ENCODE results near the gene TMEM205. TPM values are rescaled to one million over a fixed set of nuclear protein-coding genes. Genes with fewer than 3 reads are reported as not detected.
"Not testable (repeated sequence)": the region's sequence is repeated elsewhere in the genome, so short reads cannot be mapped to it uniquely, and the experiment has no call there.

Gene TMEM205
- total and polyA plus RNA-seq, 9 donors, result 40.1 to 53.6 (median 45.6) TPM

- Histone ChIP-seq H3K27ac (ENCODE audit: low read length) (no peak overlapping the region), H3K4me3 (ENCODE audit: low read length) (no peak overlapping the region), H3K4me1 (ENCODE audit: control insufficient read depth, insufficient read depth, low read length) (peaks cover 20% of the 10 kb centered on the region), H3K9me3 (replicated peaks; ENCODE audit: control insufficient read depth, low read depth, low read length) (no peaks in the 10 kb centered on the region), H3K36me3 (ENCODE audit: control insufficient read depth, insufficient read depth, low read length) (peaks cover 16% of the 10 kb centered on the region), H3K27me3 (ENCODE audit: control insufficient read depth, insufficient read depth, low read length) (peaks cover 12% of the 10 kb centered on the region)
- WGBS (ENCODE audit: insufficient coverage), result 80% methylated on average over 8 of the region's 11 CpGs
- no peak for DNase-seq
These were observed 13.4 kb upstream of the TMEM205 start for GRCh38 chr19:11359421-11359820.

DNA sequence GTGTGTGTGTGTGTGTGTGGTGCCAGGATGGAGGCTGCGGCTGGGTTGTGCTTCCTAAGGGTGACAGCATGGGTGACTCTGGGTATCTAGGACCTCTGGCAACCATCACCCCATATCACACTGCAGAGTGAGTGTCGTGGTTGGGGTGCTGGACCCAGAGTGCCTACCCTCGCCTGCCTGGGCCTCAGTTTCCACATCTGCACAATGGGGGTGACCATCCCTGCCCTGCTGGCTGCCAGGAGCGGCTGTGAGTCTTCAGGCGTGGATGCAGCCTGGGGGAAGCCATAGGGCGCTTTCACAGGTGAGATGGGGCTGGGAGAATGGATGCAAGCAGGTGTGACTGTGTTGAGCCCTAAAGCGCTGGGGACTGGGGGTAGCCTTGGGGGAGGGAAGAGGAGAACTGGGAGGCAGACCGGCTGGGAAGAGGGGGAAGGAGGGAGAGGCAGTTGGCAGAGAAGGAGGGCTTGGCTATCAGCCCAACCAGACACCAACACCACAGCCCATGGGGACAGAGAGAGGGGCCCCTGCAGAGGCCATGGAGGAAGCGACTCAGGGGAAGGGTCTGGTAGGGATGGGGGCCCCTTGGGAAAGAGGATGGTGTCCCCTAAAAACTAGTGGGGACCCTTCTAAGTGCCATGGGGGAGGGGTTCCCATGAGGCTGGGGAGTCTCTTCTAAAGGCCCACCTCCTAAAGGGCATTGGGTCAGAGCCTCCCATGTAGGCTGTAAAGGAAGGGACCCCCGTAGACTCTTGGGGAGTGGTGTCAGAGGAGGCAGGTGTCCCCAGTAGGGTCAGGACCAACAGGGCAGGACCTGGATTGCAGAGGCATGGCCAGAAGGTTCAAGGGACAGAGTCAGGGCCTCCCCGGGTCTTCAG lies 10.8 kb upstream of the TMEM205 start:
- no peak overlapping the region for H3K27ac ChIP-seq (ENCODE audit: low read length)
- H3K4me1 ChIP-seq (ENCODE audit: control insufficient read depth, insufficient read depth, low read length), result peaks cover 20% of the 10 kb centered on the region
- H3K27me3 ChIP-seq (ENCODE audit: control insufficient read depth, insufficient read depth, low read length), result peaks cover 13% of the 10 kb centered on the region
- no peak for DNase-seq
- 87% methylated on average over 6 of the region's 11 CpGs for WGBS (ENCODE audit: insufficient coverage)
- H3K4me3 ChIP-seq (ENCODE audit: low read length), result no peak overlapping the region
- peaks cover 7% of the 10 kb centered on the region for H3K36me3 ChIP-seq (ENCODE audit: control insufficient read depth, insufficient read depth, low read length)
- no peaks in the 10 kb centered on the region for H3K9me3 ChIP-seq (replicated peaks; ENCODE audit: control insufficient read depth, low read depth, low read length)

GRCh38 chr19:11356074-11356397 lies 10.0 kb upstream of the TMEM205 start:
- Histone ChIP-seq H3K4me1 (ENCODE audit: control insufficient read depth, insufficient read depth, low read length) (peaks cover 14% of the 10 kb centered on the region), H3K9me3 (replicated peaks; ENCODE audit: control insufficient read depth, low read depth, low read length) (no peaks in the 10 kb centered on the region), H3K36me3 (ENCODE audit: control insufficient read depth, insufficient read depth, low read length) (peaks cover 4% of the 10 kb centered on the region), H3K27me3 (ENCODE audit: control insufficient read depth, insufficient read depth, low read length) (peaks cover 6% of the 10 kb centered on the region), H3K4me3 (ENCODE audit: low read length) (peak overlapping the region; percentile 55), H3K27ac (ENCODE audit: low read length) (no peak overlapping the region)
- DNase-seq, result no peak
- 86% methylated on average over 4 of the region's 6 CpGs for WGBS (ENCODE audit: insufficient coverage)

- WGBS (ENCODE audit: insufficient coverage), result 5% methylated on average over 35 of the region's 62 CpGs
- H3K36me3 ChIP-seq (ENCODE audit: control insufficient read depth, insufficient read depth, low read length), result peaks cover 4% of the 10 kb centered on the region
These were observed 9.3 kb upstream of the TMEM205 start, which contains the start of gene PLPPR2 for GRCh38 chr19:11355160-11356073. TSS of gene PLPPR2 (plus strand) at chr19:11355432. CDS start at chr19:11357674, 2,242 bp downstream.

DNA sequence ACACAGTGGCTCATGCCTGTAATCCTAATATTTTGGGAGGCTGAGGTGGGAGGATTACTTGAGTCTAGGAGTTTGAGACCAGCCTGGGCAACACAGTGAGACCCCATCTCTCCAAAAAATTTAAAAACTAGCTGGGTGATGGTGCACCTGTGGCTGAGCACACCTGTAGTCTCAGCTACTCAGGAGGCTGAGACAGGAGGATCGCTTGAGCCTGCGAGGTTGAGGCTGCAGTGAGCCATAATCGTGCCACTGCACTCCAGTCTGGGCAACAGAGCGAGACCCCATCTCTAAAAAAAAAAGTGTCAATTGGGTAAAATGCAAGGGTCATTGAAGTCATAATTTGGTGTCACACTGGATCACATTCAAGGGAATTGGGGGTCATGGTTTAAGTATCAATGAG lies 8.0 kb upstream of the TMEM205 start:
- not testable (repeated sequence) for H3K4me3 ChIP-seq (ENCODE audit: low read length); DNase-seq; H3K27me3 ChIP-seq (ENCODE audit: control insufficient read depth, insufficient read depth, low read length); H3K36me3 ChIP-seq (ENCODE audit: control insufficient read depth, insufficient read depth, low read length); H3K27ac ChIP-seq (ENCODE audit: low read length); H3K9me3 ChIP-seq (replicated peaks; ENCODE audit: control insufficient read depth, low read depth, low read length)
- 84% methylated on average over 4 of the region's 4 CpGs for WGBS (ENCODE audit: insufficient coverage)
- H3K4me1 ChIP-seq (ENCODE audit: control insufficient read depth, insufficient read depth, low read length), result peaks cover 14% of the 10 kb centered on the region

More at GRCh38 chr19:11355160-11356073, 9.3 kb upstream of the TMEM205 start, which contains the start of gene PLPPR2:
- Histone ChIP-seq H3K27me3 (ENCODE audit: control insufficient read depth, insufficient read depth, low read length) (peaks cover 3% of the 10 kb centered on the region), H3K9me3 (replicated peaks; ENCODE audit: control insufficient read depth, low read depth, low read length) (no peaks in the 10 kb centered on the region), H3K4me1 (ENCODE audit: control insufficient read depth, insufficient read depth, low read length) (peaks cover 14% of the 10 kb centered on the region), H3K4me3 (ENCODE audit: low read length) (peak within 1 kb of the TSS; percentile 55), H3K27ac (ENCODE audit: low read length) (no peak within 1 kb of the TSS)
- DNase-seq, result peak; percentile 95

GRCh38 chr19:11349171-11349570 lies 3.1 kb upstream of the TMEM205 start:
- peaks cover 22% of the 10 kb centered on the region for H3K4me1 ChIP-seq (ENCODE audit: control insufficient read depth, insufficient read depth, low read length)

DNA sequence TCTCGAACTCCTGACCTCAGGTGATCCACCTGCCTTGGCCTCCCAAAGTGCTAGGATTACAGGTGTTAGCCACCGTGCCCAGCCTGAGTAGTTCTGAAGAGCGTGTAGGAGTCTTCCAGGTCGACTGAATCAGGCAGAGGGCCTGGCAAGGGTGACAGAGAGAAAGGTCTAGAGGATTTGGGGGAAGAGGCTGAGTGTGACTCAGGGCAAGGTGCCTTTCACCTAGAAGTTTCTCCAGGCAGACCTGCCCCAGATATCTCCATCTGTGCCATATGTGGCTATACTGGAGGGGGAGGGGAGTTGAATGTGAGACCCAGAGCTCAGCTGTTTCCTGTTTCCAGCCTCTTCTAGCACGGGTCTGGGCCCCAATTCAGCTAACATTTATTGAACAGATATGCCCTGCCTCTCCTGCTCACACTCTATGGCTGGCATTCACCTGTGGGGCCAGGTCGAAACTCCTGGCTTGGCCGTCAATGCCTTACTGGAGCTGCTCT lies 1.5 kb upstream of the TMEM205 start:
- H3K4me3 ChIP-seq (ENCODE audit: low read length), result no peak overlapping the region
- WGBS (ENCODE audit: insufficient coverage), result 57% methylated on average over 6 of the region's 7 CpGs
- no peak overlapping the region for H3K27ac ChIP-seq (ENCODE audit: low read length)

More at GRCh38 chr19:11349171-11349570, 3.1 kb upstream of the TMEM205 start:
- no peaks in the 10 kb centered on the region for H3K36me3 ChIP-seq (ENCODE audit: control insufficient read depth, insufficient read depth, low read length)
- WGBS (ENCODE audit: insufficient coverage), result 88% methylated on average over 4 of the region's 4 CpGs
- peaks cover 7% of the 10 kb centered on the region for H3K9me3 ChIP-seq (replicated peaks; ENCODE audit: control insufficient read depth, low read depth, low read length)
- peaks cover 3% of the 10 kb centered on the region for H3K27me3 ChIP-seq (ENCODE audit: control insufficient read depth, insufficient read depth, low read length)
- H3K4me3 ChIP-seq (ENCODE audit: low read length), result no peak overlapping the region
- H3K27ac ChIP-seq (ENCODE audit: low read length), result no peak overlapping the region
- DNase-seq, result no peak

DNA sequence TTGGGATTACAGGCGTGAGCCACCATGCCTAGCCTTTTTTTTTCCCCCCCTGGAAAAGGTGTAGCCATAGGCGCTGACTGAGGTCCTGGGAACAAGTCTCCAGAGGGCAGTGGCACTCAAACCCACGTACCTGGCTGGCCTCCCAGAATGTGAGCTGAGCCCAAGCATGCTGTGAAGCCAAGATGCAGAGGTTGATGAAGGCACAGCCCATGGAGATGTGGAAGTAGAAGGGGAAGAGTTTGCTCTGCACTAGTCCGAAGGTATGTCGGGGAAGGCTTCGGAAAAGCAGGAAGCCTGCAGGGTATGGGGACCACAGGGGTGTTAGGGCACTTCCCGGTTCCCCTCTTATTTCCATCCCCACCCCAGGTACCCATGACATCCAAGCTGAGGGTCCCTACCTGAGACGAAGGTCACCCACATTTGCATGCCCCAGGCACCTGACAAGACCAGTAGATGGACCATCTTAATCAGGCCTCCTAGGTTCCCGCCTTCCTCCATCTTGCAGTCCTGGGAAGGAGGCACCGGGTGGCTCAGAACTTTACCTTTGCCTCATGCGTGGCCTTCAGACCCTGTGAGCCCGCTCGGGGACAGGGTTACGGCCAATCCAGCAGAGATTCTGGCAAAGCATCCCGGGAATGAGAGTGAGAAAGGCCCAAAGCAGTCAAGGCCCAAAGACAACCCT lies 805 bp downstream of the TMEM205 start:
- peak overlapping the region; percentile 87 for H3K4me3 ChIP-seq (ENCODE audit: low read length)
- H3K27ac ChIP-seq (ENCODE audit: low read length), result peak overlapping the region; percentile 94
- H3K9me3 ChIP-seq (replicated peaks; ENCODE audit: control insufficient read depth, low read depth, low read length), result peaks cover 7% of the 10 kb centered on the region
- peaks cover 22% of the 10 kb centered on the region for H3K4me1 ChIP-seq (ENCODE audit: control insufficient read depth, insufficient read depth, low read length)
- no peak for DNase-seq
- WGBS (ENCODE audit: insufficient coverage), result 58% methylated on average over 13 of the region's 15 CpGs
- no peaks in the 10 kb centered on the region for H3K27me3 ChIP-seq (ENCODE audit: control insufficient read depth, insufficient read depth, low read length)
- peaks cover 16% of the 10 kb centered on the region for H3K36me3 ChIP-seq (ENCODE audit: control insufficient read depth, insufficient read depth, low read length)

More for the DNA sequence above, 1.5 kb upstream of the TMEM205 start:
- no peak for DNase-seq
- H3K4me1 ChIP-seq (ENCODE audit: control insufficient read depth, insufficient read depth, low read length), result peaks cover 22% of the 10 kb centered on the region
- peaks cover 7% of the 10 kb centered on the region for H3K9me3 ChIP-seq (replicated peaks; ENCODE audit: control insufficient read depth, low read depth, low read length)
- H3K36me3 ChIP-seq (ENCODE audit: control insufficient read depth, insufficient read depth, low read length), result peaks cover 8% of the 10 kb centered on the region
- H3K27me3 ChIP-seq (ENCODE audit: control insufficient read depth, insufficient read depth, low read length), result peaks cover 3% of the 10 kb centered on the region

- Histone ChIP-seq H3K27me3 (ENCODE audit: control insufficient read depth, insufficient read depth, low read length) (no peaks in the 10 kb centered on the region), H3K4me1 (ENCODE audit: control insufficient read depth, insufficient read depth, low read length) (peaks cover 40% of the 10 kb centered on the region), H3K9me3 (replicated peaks; ENCODE audit: control insufficient read depth, low read depth, low read length) (no peaks in the 10 kb centered on the region), H3K4me3 (ENCODE audit: low read length) (no peak overlapping the region), H3K27ac (ENCODE audit: low read length) (no peak overlapping the region), H3K36me3 (ENCODE audit: control insufficient read depth, insufficient read depth, low read length) (peaks cover 16% of the 10 kb centered on the region)
- 100% methylated on average over 1 of the region's 3 CpGs for WGBS (ENCODE audit: insufficient coverage)
- DNase-seq, result no peak
These were observed 3.6 kb downstream of the TMEM205 start for GRCh38 chr19:11342429-11342828.

Data from muscle of leg (tissue), 11 donors.